GM19468 (cell line): ENCODE data around the gene P2RX6.
"Not testable (repeated sequence)": the region's sequence is repeated elsewhere in the genome, so short reads cannot be mapped to it uniquely, and the experiment has no call there.

Source experiments
- ATAC-seq: cut with Tn5 transposase; IDR thresholded peaks from one replicate; pipeline ENCODE4 v1.9.1; 2021; ENCODE audit warnings: mild to moderate bottlenecking, moderate library complexity, moderate number of reproducible peaks; ENCODE audit not compliant: unreplicated experiment; ENCODE audit errors: extremely low read depth

Gene P2RX6

GRCh38 chr22:21048965-21049364, 34.0 kb downstream of the P2RX6 start:
- not testable (repeated sequence) for ATAC-seq

GRCh38 chr22:21051145-21051830, 36.3 kb downstream of the P2RX6 start:
- ATAC-seq, result no peak

- no peak for ATAC-seq
Observed at GRCh38 chr22:21051831-21052400, 37.0 kb downstream of the P2RX6 start.

GRCh38 chr22:21052715-21053459, 37.9 kb downstream of the P2RX6 start:
- ATAC-seq, result no peak

- no peak for ATAC-seq
Observed at GRCh38 chr22:21054046-21054713, 39.2 kb downstream of the P2RX6 start.

GRCh38 chr22:21054714-21055563, 40.0 kb downstream of the P2RX6 start:
- no peak for ATAC-seq

- ATAC-seq, result no peak
Observed at GRCh38 chr22:21055564-21055834, 40.5 kb downstream of the P2RX6 start.

- no peak for ATAC-seq
Observed at GRCh38 chr22:21055880-21056319, 40.9 kb downstream of the P2RX6 start.

- not testable (repeated sequence) for ATAC-seq
Observed at GRCh38 chr22:21060363-21060762, 45.4 kb downstream of the P2RX6 start.

- not testable (repeated sequence) for ATAC-seq
Observed at GRCh38 chr22:21061660-21062321, 46.8 kb downstream of the P2RX6 start.

GRCh38 chr22:21064425-21064824, 49.5 kb downstream of the P2RX6 start:
- ATAC-seq, result not testable (repeated sequence)

GRCh38 chr22:21064917-21065864, 50.2 kb downstream of the P2RX6 start:
- ATAC-seq, result no peak

- no peak for ATAC-seq
Observed at GRCh38 chr22:21067075-21067900, 52.3 kb downstream of the P2RX6 start.

- ATAC-seq, result no peak
Observed at GRCh38 chr22:21067901-21068680, 53.1 kb downstream of the P2RX6 start.

GRCh38 chr22:21068681-21069276, 53.8 kb downstream of the P2RX6 start:
- no peak for ATAC-seq

GRCh38 chr22:21069375-21069774, 54.4 kb downstream of the P2RX6 start:
- ATAC-seq, result no peak
